Measurements from ENCODE around the gene GTPBP3. TPM values are rescaled to one million over a fixed set of nuclear protein-coding genes. Genes with fewer than 3 reads are reported as not detected.

Gene GTPBP3
- total and polyA plus RNA-seq, 2 of the 13 experiments (the other 11 are each of a cell fraction or from before 2014, with no cell fraction given), result 17.5 to 30.0 TPM

- TF ChIP-seq ATAD3A (CRISPR knock-in tag; IDR thresholded peaks at IDR 0.05), result no peak
- TF ChIP-seq THYN1 (CRISPR knock-in tag; IDR thresholded peaks at IDR 0.05; ENCODE audit: borderline replicate concordance, low read depth), result no peak
- no peak for TF ChIP-seq ZSCAN9 (CRISPR knock-in tag; IDR thresholded peaks at IDR 0.05; ENCODE audit: borderline replicate concordance)
- TF ChIP-seq, protein P1, sequence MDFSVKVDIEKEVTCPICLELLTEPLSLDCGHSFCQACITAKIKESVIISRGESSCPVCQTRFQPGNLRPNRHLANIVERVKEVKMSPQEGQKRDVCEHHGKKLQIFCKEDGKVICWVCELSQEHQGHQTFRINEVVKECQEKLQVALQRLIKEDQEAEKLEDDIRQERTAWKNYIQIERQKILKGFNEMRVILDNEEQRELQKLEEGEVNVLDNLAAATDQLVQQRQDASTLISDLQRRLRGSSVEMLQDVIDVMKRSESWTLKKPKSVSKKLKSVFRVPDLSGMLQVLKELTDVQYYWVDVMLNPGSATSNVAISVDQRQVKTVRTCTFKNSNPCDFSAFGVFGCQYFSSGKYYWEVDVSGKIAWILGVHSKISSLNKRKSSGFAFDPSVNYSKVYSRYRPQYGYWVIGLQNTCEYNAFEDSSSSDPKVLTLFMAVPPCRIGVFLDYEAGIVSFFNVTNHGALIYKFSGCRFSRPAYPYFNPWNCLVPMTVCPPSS (IDR thresholded peaks at IDR 0.05), result no peak
- TF ChIP-seq, protein P2, sequence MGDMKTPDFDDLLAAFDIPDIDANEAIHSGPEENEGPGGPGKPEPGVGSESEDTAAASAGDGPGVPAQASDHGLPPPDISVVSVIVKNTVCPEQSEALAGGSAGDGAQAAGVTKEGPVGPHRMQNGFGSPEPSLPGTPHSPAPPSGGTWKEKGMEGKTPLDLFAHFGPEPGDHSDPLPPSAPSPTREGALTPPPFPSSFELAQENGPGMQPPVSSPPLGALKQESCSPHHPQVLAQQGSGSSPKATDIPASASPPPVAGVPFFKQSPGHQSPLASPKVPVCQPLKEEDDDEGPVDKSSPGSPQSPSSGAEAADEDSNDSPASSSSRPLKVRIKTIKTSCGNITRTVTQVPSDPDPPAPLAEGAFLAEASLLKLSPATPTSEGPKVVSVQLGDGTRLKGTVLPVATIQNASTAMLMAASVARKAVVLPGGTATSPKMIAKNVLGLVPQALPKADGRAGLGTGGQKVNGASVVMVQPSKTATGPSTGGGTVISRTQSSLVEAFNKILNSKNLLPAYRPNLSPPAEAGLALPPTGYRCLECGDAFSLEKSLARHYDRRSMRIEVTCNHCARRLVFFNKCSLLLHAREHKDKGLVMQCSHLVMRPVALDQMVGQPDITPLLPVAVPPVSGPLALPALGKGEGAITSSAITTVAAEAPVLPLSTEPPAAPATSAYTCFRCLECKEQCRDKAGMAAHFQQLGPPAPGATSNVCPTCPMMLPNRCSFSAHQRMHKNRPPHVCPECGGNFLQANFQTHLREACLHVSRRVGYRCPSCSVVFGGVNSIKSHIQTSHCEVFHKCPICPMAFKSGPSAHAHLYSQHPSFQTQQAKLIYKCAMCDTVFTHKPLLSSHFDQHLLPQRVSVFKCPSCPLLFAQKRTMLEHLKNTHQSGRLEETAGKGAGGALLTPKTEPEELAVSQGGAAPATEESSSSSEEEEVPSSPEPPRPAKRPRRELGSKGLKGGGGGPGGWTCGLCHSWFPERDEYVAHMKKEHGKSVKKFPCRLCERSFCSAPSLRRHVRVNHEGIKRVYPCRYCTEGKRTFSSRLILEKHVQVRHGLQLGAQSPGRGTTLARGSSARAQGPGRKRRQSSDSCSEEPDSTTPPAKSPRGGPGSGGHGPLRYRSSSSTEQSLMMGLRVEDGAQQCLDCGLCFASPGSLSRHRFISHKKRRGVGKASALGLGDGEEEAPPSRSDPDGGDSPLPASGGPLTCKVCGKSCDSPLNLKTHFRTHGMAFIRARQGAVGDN (CRISPR knock-in tag; IDR thresholded peaks at IDR 0.05), result peak; percentile 82
- TF ChIP-seq MLXIP (CRISPR knock-in tag; IDR thresholded peaks at IDR 0.05; ENCODE audit: borderline replicate concordance), result no peak
- peak; percentile 83 for TF ChIP-seq ZFY (CRISPR knock-in tag; IDR thresholded peaks at IDR 0.05)
- TF ChIP-seq STAT5B (CRISPR knock-in tag; IDR thresholded peaks at IDR 0.05), result no peak
- peak; percentile 67 to 90 for TF ChIP-seq HMGXB4 (CRISPR knock-in tag; IDR thresholded peaks at IDR 0.05; ENCODE audit: borderline replicate concordance in 1 of 2, low read depth in 1 of 2)
- no peak for TF ChIP-seq MATR3 (CRISPR knock-in tag; IDR thresholded peaks at IDR 0.05)
- TF ChIP-seq ARNT (IDR thresholded peaks at IDR 0.05), result no peak
- peak in 1 of 2 experiments; percentile 77; a peak in 2 of 4 replicates for TF ChIP-seq POLR2A (IDR thresholded peaks at IDR 0.05; ENCODE audit: insufficient read depth in 1 of 2, low read depth in 2 of 2, low read length in 2 of 2)
- no peak for TF ChIP-seq DMAP1 (CRISPR knock-in tag; IDR thresholded peaks at IDR 0.05)
- TF ChIP-seq NFYC (CRISPR knock-in tag; IDR thresholded peaks at IDR 0.05), result peak; percentile 95
- 0 out of 2 replicates have a peak, but pooled peaks have one; percentile 27 for TF ChIP-seq GMEB2 (CRISPR knock-in tag; IDR thresholded peaks at IDR 0.05; ENCODE audit: low read depth)
- TF ChIP-seq FOXM1 (CRISPR knock-in tag; IDR thresholded peaks at IDR 0.05), result no peak
- TF ChIP-seq RBFOX2 (IDR thresholded peaks at IDR 0.05; ENCODE audit: low read depth, low read length), result peak; percentile 83
Observed at GRCh38 chr19:17303167-17303939, 34.0 kb upstream of the GTPBP3 start, which contains the start of gene ABHD8 (continued).
